Measurements from ENCODE around the gene SLC6A20.

The SLC6A20 gene

GRCh38 chr3:45715945-45716344, 80.4 kb downstream of the SLC6A20 start:
- DNase-seq, result no peak

GRCh38 chr3:45712434-45713110, 83.8 kb downstream of the SLC6A20 start:
- no peak for DNase-seq

GRCh38 chr3:45711931-45712330, 84.4 kb downstream of the SLC6A20 start:
- no peak for DNase-seq

GRCh38 chr3:45705839-45706808, 90.2 kb downstream of the SLC6A20 start:
- DNase-seq, result no peak

All from NCI-H1092 treated with DMSO at 0.1 percent for 48 hours (cell line).